Astrocyte (in vitro differentiated cells and primary cell): ENCODE data around the gene ZBTB7C.

Experiments used
- EZH2 ChIP-seq: IDR thresholded peaks from 2 replicates; pipeline ENCODE4 v1.6.1; 2012; ENCODE audit warnings: mild to moderate bottlenecking, low read length, inconsistent platforms; ENCODE audit not compliant: insufficient read depth
- TF ChIP-seq, protein P1 (sequence below): IDR thresholded peaks from 2 replicates; pipeline ENCODE4 v1.5.1; 2011; ENCODE audit warnings: low read depth, mild to moderate bottlenecking, inconsistent platforms, low read length, moderate library complexity; ENCODE audit not compliant: insufficient read depth

DNA sequence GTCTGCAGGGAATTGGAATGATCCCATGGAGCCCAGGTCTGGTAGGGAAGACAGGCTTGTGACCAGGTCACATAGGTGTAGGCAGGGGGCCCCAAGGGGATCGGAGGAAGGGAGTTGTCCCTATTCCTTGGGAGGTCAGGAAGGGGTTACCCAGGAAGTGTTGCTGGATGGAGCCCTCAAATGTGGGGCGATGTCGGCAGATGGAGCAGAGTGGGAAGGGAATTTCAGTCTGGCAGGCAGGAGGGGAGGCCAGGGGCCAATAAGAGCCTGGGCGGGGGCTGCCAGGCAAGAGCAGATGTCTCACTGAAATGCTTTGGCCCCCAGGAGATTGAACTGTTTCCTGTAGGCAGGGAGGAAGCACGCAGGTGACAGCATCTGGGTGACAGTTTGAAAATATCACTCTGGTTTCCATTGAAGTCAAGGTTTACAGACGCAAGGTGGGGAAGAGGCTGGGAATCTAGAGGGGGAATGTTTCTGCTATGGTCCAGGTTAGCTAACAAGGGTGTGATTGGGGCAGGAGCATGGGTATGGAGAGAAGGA is 397.2 kb downstream of the ZBTB7C start:
- TF ChIP-seq, protein P1, sequence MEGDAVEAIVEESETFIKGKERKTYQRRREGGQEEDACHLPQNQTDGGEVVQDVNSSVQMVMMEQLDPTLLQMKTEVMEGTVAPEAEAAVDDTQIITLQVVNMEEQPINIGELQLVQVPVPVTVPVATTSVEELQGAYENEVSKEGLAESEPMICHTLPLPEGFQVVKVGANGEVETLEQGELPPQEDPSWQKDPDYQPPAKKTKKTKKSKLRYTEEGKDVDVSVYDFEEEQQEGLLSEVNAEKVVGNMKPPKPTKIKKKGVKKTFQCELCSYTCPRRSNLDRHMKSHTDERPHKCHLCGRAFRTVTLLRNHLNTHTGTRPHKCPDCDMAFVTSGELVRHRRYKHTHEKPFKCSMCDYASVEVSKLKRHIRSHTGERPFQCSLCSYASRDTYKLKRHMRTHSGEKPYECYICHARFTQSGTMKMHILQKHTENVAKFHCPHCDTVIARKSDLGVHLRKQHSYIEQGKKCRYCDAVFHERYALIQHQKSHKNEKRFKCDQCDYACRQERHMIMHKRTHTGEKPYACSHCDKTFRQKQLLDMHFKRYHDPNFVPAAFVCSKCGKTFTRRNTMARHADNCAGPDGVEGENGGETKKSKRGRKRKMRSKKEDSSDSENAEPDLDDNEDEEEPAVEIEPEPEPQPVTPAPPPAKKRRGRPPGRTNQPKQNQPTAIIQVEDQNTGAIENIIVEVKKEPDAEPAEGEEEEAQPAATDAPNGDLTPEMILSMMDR = no peak
- TF ChIP-seq EZH2 = no peak
